ENCODE measurements around the gene PBOV1.

GRCh38 chr6:138248011-138248410 is 29.7 kb upstream of the PBOV1 start:
- TF ChIP-seq POLR2AphosphoS5 (IDR thresholded peaks at IDR 0.05; ENCODE audit: low read depth, low read length) (no peak), EZH2 (IDR thresholded peaks at IDR 0.05) (no peak), YY1 (IDR thresholded peaks at IDR 0.05; ENCODE audit: extremely low read depth, insufficient replicate concordance, low read depth, low read length) (no peak), RAD21 (IDR thresholded peaks at IDR 0.05; ENCODE audit: low read depth) (no peak)
- TF ChIP-seq, protein P1, sequence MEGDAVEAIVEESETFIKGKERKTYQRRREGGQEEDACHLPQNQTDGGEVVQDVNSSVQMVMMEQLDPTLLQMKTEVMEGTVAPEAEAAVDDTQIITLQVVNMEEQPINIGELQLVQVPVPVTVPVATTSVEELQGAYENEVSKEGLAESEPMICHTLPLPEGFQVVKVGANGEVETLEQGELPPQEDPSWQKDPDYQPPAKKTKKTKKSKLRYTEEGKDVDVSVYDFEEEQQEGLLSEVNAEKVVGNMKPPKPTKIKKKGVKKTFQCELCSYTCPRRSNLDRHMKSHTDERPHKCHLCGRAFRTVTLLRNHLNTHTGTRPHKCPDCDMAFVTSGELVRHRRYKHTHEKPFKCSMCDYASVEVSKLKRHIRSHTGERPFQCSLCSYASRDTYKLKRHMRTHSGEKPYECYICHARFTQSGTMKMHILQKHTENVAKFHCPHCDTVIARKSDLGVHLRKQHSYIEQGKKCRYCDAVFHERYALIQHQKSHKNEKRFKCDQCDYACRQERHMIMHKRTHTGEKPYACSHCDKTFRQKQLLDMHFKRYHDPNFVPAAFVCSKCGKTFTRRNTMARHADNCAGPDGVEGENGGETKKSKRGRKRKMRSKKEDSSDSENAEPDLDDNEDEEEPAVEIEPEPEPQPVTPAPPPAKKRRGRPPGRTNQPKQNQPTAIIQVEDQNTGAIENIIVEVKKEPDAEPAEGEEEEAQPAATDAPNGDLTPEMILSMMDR (IDR thresholded peaks at IDR 0.05 in 2 of 3, conservative IDR thresholded peaks at IDR 0.05 in 1 of 3; ENCODE audit: borderline replicate concordance in 1 of 3, insufficient read depth in 1 of 3, low read depth in 2 of 3, low read length in 2 of 3), result no peak
